SK-N-MC (cell line): ENCODE data around the gene TEX261.

ENCODE experiments used
- DNase-seq: peaks from one replicate; pipeline ENCODE4 v3.0.0-alpha.2; 2011; ENCODE audit warnings: low read depth, low spot score
- H3K27ac ChIP-seq: fragments of 200-600 bp; sonication (generic); 2 replicates; pipeline ENCODE4 v1.5.1; 2016; ENCODE audit warnings: mixed run types
- H3K36me3 ChIP-seq: fragments of 200-600 bp; sonication (generic); 2 replicates; pipeline ENCODE4 v1.6.1; 2017; ENCODE audit warnings: antibody characterized with exemption, low read length, mixed read lengths; ENCODE audit not compliant: insufficient read depth
- H3K4me3 ChIP-seq: fragments of 200-600 bp; sonication (generic); 2 replicates; pipeline ENCODE4 v1.5.1; 2016
- H3K9ac ChIP-seq: fragments of 200-600 bp; sonication (generic); 2 replicates; pipeline ENCODE4 v1.8.0; 2017; ENCODE audit warnings: mixed run types, mixed read lengths; ENCODE audit not compliant: insufficient read length
- H3K9me3 ChIP-seq: fragments of 200-600 bp; sonication (generic); 2 replicates; pipeline ENCODE4 v1.6.1; 2017; ENCODE audit warnings: low read depth, mild to moderate bottlenecking, antibody characterized with exemption, low read length, moderate library complexity, mixed read lengths
- EZH2 ChIP-seq: fragments of 200-600 bp; sonication (generic); IDR thresholded peaks from one replicate; pipeline ENCODE4 v1.6.1; 2017; ENCODE audit warnings: antibody characterized with exemption
- FOXP2 ChIP-seq: optimal IDR thresholded peaks from 2 replicates; pipeline ENCODE3; 2011; ENCODE audit warnings: mild to moderate bottlenecking, moderate library complexity; ENCODE audit not compliant: insufficient read depth; ENCODE audit errors: extremely low read length, control extremely low read depth
- POLR2AphosphoS5 ChIP-seq: IDR thresholded peaks from 2 replicates; pipeline ENCODE4 v1.6.1; 2012; ENCODE audit warnings: mild to moderate bottlenecking, low read depth, low read length, borderline replicate concordance

The TEX261 gene

GRCh38 chr2:70964596-70965386 is 29.9 kb downstream of the TEX261 start:
- Histone ChIP-seq H3K9ac (no peak overlapping the region), H3K36me3 (no peaks in the 10 kb centered on the region), H3K4me3 (no peak overlapping the region), H3K27ac (no peak overlapping the region), H3K9me3 (no peaks in the 10 kb centered on the region)
- DNase-seq, result no peak
- TF ChIP-seq POLR2AphosphoS5 (no peak), EZH2 (no peak), FOXP2 (no peak)

- TF ChIP-seq FOXP2 (no peak), EZH2 (no peak), POLR2AphosphoS5 (no peak)
- Histone ChIP-seq H3K27ac (no peak overlapping the region), H3K4me3 (no peak overlapping the region), H3K9ac (no peak overlapping the region), H3K9me3 (no peaks in the 10 kb centered on the region), H3K36me3 (no peaks in the 10 kb centered on the region)
- no peak for DNase-seq
These were observed 30.5 kb downstream of the TEX261 start for GRCh38 chr2:70964133-70964532.

- no peak overlapping the region for H3K27ac ChIP-seq
- H3K9me3 ChIP-seq, result no peaks in the 10 kb centered on the region
- no peak for DNase-seq
- TF ChIP-seq POLR2AphosphoS5 (no peak), EZH2 (no peak), FOXP2 (no peak)
- no peak overlapping the region for H3K4me3 ChIP-seq
- no peaks in the 10 kb centered on the region for H3K36me3 ChIP-seq
- no peak overlapping the region for H3K9ac ChIP-seq
These were observed 31.5 kb downstream of the TEX261 start for GRCh38 chr2:70962885-70963878.

- H3K9me3 ChIP-seq, result no peaks in the 10 kb centered on the region
- no peak overlapping the region for H3K9ac ChIP-seq
- DNase-seq, result no peak
- no peak overlapping the region for H3K27ac ChIP-seq
- TF ChIP-seq POLR2AphosphoS5, result no peak
- no peak for TF ChIP-seq EZH2
- no peak for TF ChIP-seq FOXP2
- H3K36me3 ChIP-seq, result no peaks in the 10 kb centered on the region
- H3K4me3 ChIP-seq, result no peak overlapping the region
These were observed 32.3 kb downstream of the TEX261 start for GRCh38 chr2:70962211-70962884.

- H3K36me3 ChIP-seq, result no peaks in the 10 kb centered on the region
- no peak overlapping the region for H3K27ac ChIP-seq
- H3K9ac ChIP-seq, result no peak overlapping the region
- no peak for DNase-seq
- no peak overlapping the region for H3K4me3 ChIP-seq
- TF ChIP-seq POLR2AphosphoS5 (no peak), EZH2 (no peak), FOXP2 (no peak)
- no peaks in the 10 kb centered on the region for H3K9me3 ChIP-seq
These were observed 33.1 kb downstream of the TEX261 start for GRCh38 chr2:70961648-70961994.

GRCh38 chr2:70960833-70961647 is 33.6 kb downstream of the TEX261 start:
- Histone ChIP-seq H3K9me3 (no peaks in the 10 kb centered on the region), H3K27ac (no peak overlapping the region), H3K9ac (no peak overlapping the region), H3K4me3 (no peak overlapping the region), H3K36me3 (no peaks in the 10 kb centered on the region)
- TF ChIP-seq EZH2 (no peak), FOXP2 (no peak), POLR2AphosphoS5 (no peak)
- DNase-seq, result no peak
